Parathyroid adenoma (tissue), 2 donors: ENCODE results near the gene NCCRP1.

ENCODE experiments used
- H2AFZ ChIP-seq: fragments of 300-600 bp; sonication (generic); one replicate; pipeline ENCODE4 v1.7.0; 2017; ENCODE audit warnings: antibody characterized with exemption, mild to moderate bottlenecking
- H3K27ac ChIP-seq: fragments of 300-600 bp; sonication (generic); one replicate; pipeline ENCODE4 v1.7.0; 2017
- H3K27me3 ChIP-seq: fragments of 300-600 bp; sonication (generic); one replicate; pipeline ENCODE4 v1.7.0; 2017; ENCODE audit warnings: low read length; ENCODE audit not compliant: control insufficient read depth, insufficient read depth
- H3K36me3 ChIP-seq: fragments of 300-600 bp; sonication (generic); one replicate; pipeline ENCODE4 v1.7.0; 2017; ENCODE audit warnings: low read length; ENCODE audit not compliant: control insufficient read depth, insufficient read depth
- H3K4me1 ChIP-seq: fragments of 300-600 bp; sonication (generic); one replicate; pipeline ENCODE4 v1.7.0; 2017; ENCODE audit warnings: control low read depth
- H3K4me2 ChIP-seq: fragments of 300-600 bp; sonication (generic); one replicate; pipeline ENCODE4 v1.7.0; 2017; ENCODE audit warnings: low read length
- H3K4me3 ChIP-seq: fragments of 300-600 bp; sonication (generic); one replicate; pipeline ENCODE4 v1.7.0; 2017; ENCODE audit warnings: low read depth, low read length
- H3K79me2 ChIP-seq: fragments of 300-600 bp; sonication (generic); one replicate; pipeline ENCODE4 v1.7.0; 2017; ENCODE audit warnings: control low read depth
- H3K9ac ChIP-seq: fragments of 300-600 bp; sonication (generic); one replicate; pipeline ENCODE4 v1.7.0; 2017; ENCODE audit warnings: mild to moderate bottlenecking
- H3K9me3 ChIP-seq: fragments of 300-600 bp; sonication (generic); one replicate; pipeline ENCODE4 v1.7.0; 2017; ENCODE audit warnings: low read length; ENCODE audit not compliant: control insufficient read depth
- CTCF ChIP-seq: fragments of 300-600 bp; sonication (generic); IDR thresholded peaks from one replicate; pipeline ENCODE4 v1.7.0; 2017; ENCODE audit warnings: antibody characterized with exemption, mild to moderate bottlenecking
- donor health status: primary hyperparathyroidism.

The NCCRP1 gene

DNA sequence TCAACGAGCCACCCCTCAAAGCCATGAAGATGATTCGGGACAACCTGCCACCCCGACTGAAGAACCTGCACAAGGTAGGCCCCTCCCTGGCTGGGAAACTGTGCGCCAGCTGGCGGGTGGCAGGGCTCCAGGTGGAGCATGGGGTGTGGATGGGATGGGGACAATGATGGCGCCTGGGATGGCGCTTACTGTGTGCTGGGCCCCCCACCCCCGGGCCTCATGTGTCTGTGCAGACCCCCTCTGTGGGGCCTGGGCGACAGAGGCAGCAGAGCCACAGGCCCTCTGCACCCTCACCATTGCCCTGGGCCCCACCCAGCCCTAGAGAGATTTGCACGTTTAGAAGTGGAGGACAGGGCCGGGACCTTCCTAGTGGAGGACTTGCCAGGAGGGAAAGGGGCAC, 19.0 kb upstream of the NCCRP1 start:
- Histone ChIP-seq H3K27ac (no peak overlapping the region), H3K9me3 (no peaks in the 10 kb centered on the region), H2AFZ (no peak overlapping the region), H3K79me2 (no peaks in the 10 kb centered on the region), H3K4me1 (no peaks in the 10 kb centered on the region), H3K4me3 (no peak overlapping the region), H3K27me3 (no peaks in the 10 kb centered on the region), H3K4me2 (no peak overlapping the region), H3K36me3 (no peaks in the 10 kb centered on the region), H3K9ac (no peak overlapping the region)
- no peak for TF ChIP-seq CTCF

DNA sequence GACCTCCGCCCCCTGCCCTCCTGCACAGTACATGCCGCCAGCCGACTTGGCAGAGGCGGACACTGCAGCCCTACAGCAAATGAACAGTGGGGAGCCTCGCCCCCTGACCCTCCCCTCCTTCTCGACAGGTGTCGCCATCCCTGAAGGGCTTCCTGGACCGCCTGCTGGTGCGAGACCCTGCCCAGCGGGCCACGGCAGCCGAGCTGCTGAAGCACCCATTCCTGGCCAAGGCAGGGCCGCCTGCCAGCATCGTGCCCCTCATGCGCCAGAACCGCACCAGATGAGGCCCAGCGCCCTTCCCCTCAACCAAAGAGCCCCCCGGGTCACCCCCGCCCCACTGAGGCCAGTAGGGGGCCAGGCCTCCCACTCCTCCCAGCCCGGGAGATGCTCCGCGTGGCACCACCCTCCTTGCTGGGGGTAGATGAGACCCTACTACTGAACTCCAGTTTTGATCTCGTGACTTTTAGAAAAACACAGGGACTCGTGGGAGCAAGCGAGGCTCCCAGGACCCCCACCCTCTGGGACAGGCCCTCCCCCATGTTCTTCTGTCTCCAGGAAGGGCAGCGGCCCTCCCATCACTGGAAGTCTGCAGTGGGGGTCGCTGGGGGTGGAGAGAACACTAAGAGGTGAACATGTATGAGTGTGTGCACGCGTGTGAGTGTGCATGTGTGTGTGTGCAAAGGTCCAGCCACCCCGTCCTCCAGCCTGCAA, 18.3 kb upstream of the NCCRP1 start:
- Histone ChIP-seq H3K27me3 (no peaks in the 10 kb centered on the region), H3K9me3 (no peaks in the 10 kb centered on the region), H3K27ac (no peak overlapping the region), H3K9ac (no peak overlapping the region), H3K4me1 (no peaks in the 10 kb centered on the region), H3K4me2 (no peak overlapping the region), H3K4me3 (no peak overlapping the region), H3K36me3 (no peaks in the 10 kb centered on the region), H2AFZ (no peak overlapping the region), H3K79me2 (no peaks in the 10 kb centered on the region)
- TF ChIP-seq CTCF = no peak

- Histone ChIP-seq H3K9me3 (no peaks in the 10 kb centered on the region), H3K4me3 (no peak overlapping the region), H3K4me1 (no peaks in the 10 kb centered on the region), H3K79me2 (no peaks in the 10 kb centered on the region), H2AFZ (no peak overlapping the region), H3K36me3 (no peaks in the 10 kb centered on the region), H3K4me2 (no peak overlapping the region), H3K9ac (no peak overlapping the region), H3K27me3 (no peaks in the 10 kb centered on the region), H3K27ac (no peak overlapping the region)
- no peak for TF ChIP-seq CTCF
Measured at GRCh38 chr19:39179754-39180153, 17.0 kb upstream of the NCCRP1 start.

DNA sequence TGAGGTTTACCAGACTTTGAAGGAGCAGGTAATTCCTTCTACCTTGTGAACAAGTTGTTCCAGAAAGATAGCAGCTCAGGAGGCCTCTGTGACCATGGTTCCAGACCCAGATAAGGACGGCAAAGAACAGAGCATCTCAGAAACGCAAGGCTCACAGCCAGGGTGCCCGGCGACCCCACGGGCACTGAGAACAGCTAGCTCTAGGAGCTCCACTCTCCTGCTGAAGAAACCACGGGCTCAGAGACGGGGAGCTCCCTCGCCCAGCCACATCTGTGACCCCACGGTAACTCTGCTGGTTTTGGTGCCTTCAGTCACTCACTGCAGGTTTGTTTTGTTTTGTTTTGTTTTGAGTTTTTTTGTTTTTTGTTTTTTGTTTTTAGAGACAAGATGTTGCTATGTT, 16.0 kb upstream of the NCCRP1 start:
- Histone ChIP-seq H2AFZ (no peak overlapping the region), H3K4me1 (no peaks in the 10 kb centered on the region), H3K4me3 (no peak overlapping the region), H3K4me2 (no peak overlapping the region), H3K36me3 (no peaks in the 10 kb centered on the region), H3K9ac (no peak overlapping the region), H3K27ac (no peak overlapping the region), H3K79me2 (no peaks in the 10 kb centered on the region), H3K9me3 (no peaks in the 10 kb centered on the region), H3K27me3 (no peaks in the 10 kb centered on the region)
- no peak for TF ChIP-seq CTCF

DNA sequence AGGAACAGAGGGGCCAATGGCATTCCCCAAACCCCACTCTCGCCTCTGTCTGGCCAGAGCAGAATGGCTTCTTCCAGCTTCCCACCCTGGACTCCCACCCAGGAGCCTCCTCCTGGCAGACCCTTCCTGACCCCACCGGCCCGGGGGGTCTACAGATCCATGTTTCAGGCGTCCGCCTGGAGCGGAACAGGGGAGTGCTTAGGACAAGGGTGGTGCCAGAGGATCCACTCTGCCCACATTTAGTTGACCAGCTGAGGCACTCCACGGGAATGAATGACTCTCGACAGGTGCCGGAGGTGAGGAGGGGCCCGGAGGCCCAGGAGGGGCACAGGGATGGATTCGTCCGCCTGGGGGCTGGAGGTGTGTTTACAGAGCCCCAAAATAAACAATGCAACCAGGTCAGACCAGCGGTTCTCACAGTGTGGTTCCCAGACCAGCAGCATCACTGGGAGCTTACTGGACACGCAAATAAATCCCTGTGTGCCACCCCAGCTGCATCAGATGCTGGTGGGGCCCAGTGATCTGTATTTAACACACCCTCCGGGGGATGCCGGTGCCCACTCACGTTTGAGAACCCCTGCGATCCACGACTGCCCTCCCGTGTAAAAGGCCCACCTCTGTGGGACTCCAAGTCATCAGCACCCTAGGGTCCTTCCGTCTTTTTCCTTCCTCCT, 15.1 kb upstream of the NCCRP1 start:
- H3K9ac ChIP-seq = no peak overlapping the region
- H3K4me3 ChIP-seq = no peak overlapping the region
- H3K4me1 ChIP-seq = no peaks in the 10 kb centered on the region
- H3K36me3 ChIP-seq = no peaks in the 10 kb centered on the region
- no peak overlapping the region for H2AFZ ChIP-seq
- H3K27me3 ChIP-seq = no peaks in the 10 kb centered on the region
- no peaks in the 10 kb centered on the region for H3K79me2 ChIP-seq
- H3K9me3 ChIP-seq = no peaks in the 10 kb centered on the region
- TF ChIP-seq CTCF = no peak
- H3K4me2 ChIP-seq = no peak overlapping the region
- no peak overlapping the region for H3K27ac ChIP-seq
